Stimulated activated CD8-positive, alpha-beta memory T cell treated with anti-CD3 and anti-CD28 coated beads, Interleukin-7, amount 100 ng/mL, for 1 hour (primary cell): ENCODE results near the gene PIGT.
A peak's percentile ranks its signal among the peaks of the same experiment; 100 is the strongest.

ENCODE experiments used
- DNase-seq, 2 donors: peaks; one replicate each; pipeline ENCODE4 v3.0.0-alpha.2; 2020; ENCODE audit warnings: low read depth in 2 of 2

The PIGT gene

GRCh38 chr20:45427236-45428149, 11.6 kb downstream of the PIGT start:
- no peak for DNase-seq

GRCh38 chr20:45429618-45430017, 13.7 kb downstream of the PIGT start:
- DNase-seq = no peak

- no peak for DNase-seq
Observed at GRCh38 chr20:45432294-45432693, 16.4 kb downstream of the PIGT start.

GRCh38 chr20:45433316-45433715, 17.4 kb downstream of the PIGT start:
- no peak for DNase-seq

GRCh38 chr20:45433976-45434375, 18.0 kb downstream of the PIGT start:
- DNase-seq = no peak

GRCh38 chr20:45436732-45437485, 21.0 kb downstream of the PIGT start:
- DNase-seq = peak; percentile 74 to 79

GRCh38 chr20:45440424-45440823, 24.5 kb downstream of the PIGT start:
- no peak for DNase-seq

- no peak for DNase-seq
Observed at GRCh38 chr20:45440891-45441685, 25.1 kb downstream of the PIGT start.

GRCh38 chr20:45441746-45442145, 25.8 kb downstream of the PIGT start:
- no peak for DNase-seq

- no peak for DNase-seq
Observed at GRCh38 chr20:45444050-45444449, 28.1 kb downstream of the PIGT start.

- no peak for DNase-seq
Observed at GRCh38 chr20:45445805-45446562, 30.0 kb downstream of the PIGT start.

- no peak for DNase-seq
Observed at GRCh38 chr20:45448270-45448669, 32.3 kb downstream of the PIGT start.

GRCh38 chr20:45449528-45449927, 33.6 kb downstream of the PIGT start:
- DNase-seq = no peak

GRCh38 chr20:45450097-45450818, 34.3 kb downstream of the PIGT start:
- no peak for DNase-seq

- DNase-seq = no peak
Observed at GRCh38 chr20:45452238-45452637, 36.3 kb downstream of the PIGT start.

- no peak for DNase-seq
Observed at GRCh38 chr20:45452772-45453691, 37.1 kb downstream of the PIGT start.

GRCh38 chr20:45456632-45457031, 40.7 kb downstream of the PIGT start:
- DNase-seq = no peak

- no peak for DNase-seq
Observed at GRCh38 chr20:45459606-45460005, 43.7 kb downstream of the PIGT start.

- DNase-seq = no peak
Observed at GRCh38 chr20:45461225-45461624, 45.3 kb downstream of the PIGT start.
